Kidney glomerular epithelial cell (primary cell): Measurements from ENCODE around the gene RBM43.
"Not testable (repeated sequence)": the region's sequence is repeated elsewhere in the genome, so short reads cannot be mapped to it uniquely, and the experiment has no call there.

Experiments used
- DNase-seq: peaks from one replicate; lab custom pipeline; 2025; lab: John Stamatoyannopoulos, UW

RBM43 gene

GRCh38 chr2:151268085-151268484 lies 6.4 kb upstream of the RBM43 start:
- DNase-seq, result no peak

GRCh38 chr2:151267537-151267936 lies 5.9 kb upstream of the RBM43 start:
- no peak for DNase-seq

GRCh38 chr2:151265991-151266390 lies 4.3 kb upstream of the RBM43 start:
- DNase-seq, result no peak

GRCh38 chr2:151264157-151264825 lies 2.6 kb upstream of the RBM43 start:
- DNase-seq, result peak; percentile 47

GRCh38 chr2:151262629-151263028 lies 966 bp upstream of the RBM43 start:
- no peak for DNase-seq

GRCh38 chr2:151261977-151262291 lies 271 bp upstream of the RBM43 start:
- no peak for DNase-seq

- peak; percentile 49 for DNase-seq
Measured at GRCh38 chr2:151260573-151261230, 961 bp downstream of the RBM43 start.

GRCh38 chr2:151258121-151258520 lies 3.5 kb downstream of the RBM43 start:
- no peak for DNase-seq

- DNase-seq, result no peak
Measured at GRCh38 chr2:151252646-151253045, 9.0 kb downstream of the RBM43 start.

GRCh38 chr2:151251012-151251411 lies 10.7 kb downstream of the RBM43 start:
- DNase-seq, result no peak

- no peak for DNase-seq
Measured at GRCh38 chr2:151247432-151247831, 14.2 kb downstream of the RBM43 start.

GRCh38 chr2:151246152-151246551 lies 15.5 kb downstream of the RBM43 start:
- DNase-seq, result no peak

GRCh38 chr2:151243468-151243867 lies 18.2 kb downstream of the RBM43 start:
- no peak for DNase-seq

GRCh38 chr2:151241224-151241623 lies 20.4 kb downstream of the RBM43 start:
- no peak for DNase-seq

GRCh38 chr2:151240433-151240832 lies 21.2 kb downstream of the RBM43 start:
- no peak for DNase-seq

GRCh38 chr2:151239624-151240023 lies 22.0 kb downstream of the RBM43 start:
- DNase-seq, result no peak

GRCh38 chr2:151238527-151239487 lies 22.9 kb downstream of the RBM43 start:
- peak; percentile 56 for DNase-seq

- DNase-seq, result no peak
Measured at GRCh38 chr2:151237422-151238025, 24.1 kb downstream of the RBM43 start.

GRCh38 chr2:151233760-151234159 lies 27.9 kb downstream of the RBM43 start:
- not testable (repeated sequence) for DNase-seq

- not testable (repeated sequence) for DNase-seq
Measured at GRCh38 chr2:151233288-151233687, 28.4 kb downstream of the RBM43 start.

GRCh38 chr2:151230627-151231140 lies 31.0 kb downstream of the RBM43 start:
- DNase-seq, result no peak

GRCh38 chr2:151228847-151229512 lies 32.7 kb downstream of the RBM43 start:
- DNase-seq, result no peak
